HepG2 (cell line): ENCODE data around the gene SFI1. TPM values are rescaled to one million over a fixed set of nuclear protein-coding genes. Genes with fewer than 3 reads are reported as not detected.

Experiments
- FOXA3 ChIP-seq: IDR thresholded peaks from 2 replicates; pipeline ENCODE4 v1.6.1; 2016; ENCODE audit warnings: missing genetic modification reagents, missing compliant biosample characterization
- JUND ChIP-seq: sonication (generic); formaldehyde crosslinking; IDR thresholded peaks from 2 replicates; pipeline ENCODE4 v1.8.0; 2022; ENCODE audit warnings: mild to moderate bottlenecking, missing genetic modification reagents
- NCOR1 ChIP-seq: fragments of 200-600 bp; sonication (generic); IDR thresholded peaks from 2 replicates; pipeline ENCODE4 v1.7.0; 2017; ENCODE audit warnings: antibody characterized with exemption, low read length, borderline replicate concordance
- NFATC3 ChIP-seq: sonication (generic); formaldehyde crosslinking; IDR thresholded peaks from 2 replicates; pipeline ENCODE4 v1.5.1; 2020; ENCODE audit warnings: mild to moderate bottlenecking, missing genetic modification reagents
- ONECUT2 ChIP-seq: sonication (generic); formaldehyde crosslinking; IDR thresholded peaks from 2 replicates; pipeline ENCODE4 v1.4.0; 2020; ENCODE audit warnings: missing genetic modification reagents
- SMARCE1 ChIP-seq: fragments of 450-650 bp; IDR thresholded peaks from 2 replicates; pipeline ENCODE4 v1.6.1; 2017; ENCODE audit warnings: borderline replicate concordance
- SNRNP70 ChIP-seq: fragments of 200-400 bp; formaldehyde crosslinking; IDR thresholded peaks from 2 replicates; pipeline ENCODE4 v1.6.1; 2017; ENCODE audit warnings: mild to moderate bottlenecking, low read depth, low read length, moderate library complexity
- SOX5 ChIP-seq: IDR thresholded peaks from 2 replicates; pipeline ENCODE4 v1.6.1; 2016; ENCODE audit warnings: borderline replicate concordance
- SOX6 ChIP-seq, 2 experiments: fragments of 450-650 bp in 1 of 2; sonication (generic) in 1 of 2; formaldehyde crosslinking in 1 of 2; IDR thresholded peaks; 2 replicates each; pipeline versions ENCODE4 v1.4.0 to v1.6.1; 2017 to 2020; ENCODE audit warnings: antibody characterized with exemption in 1 of 2, mild to moderate bottlenecking in 1 of 2, missing genetic modification reagents in 1 of 2
- UBTF ChIP-seq: sonication (generic); formaldehyde crosslinking; IDR thresholded peaks from 2 replicates; pipeline ENCODE4 v1.4.0; 2020; ENCODE audit warnings: mild to moderate bottlenecking, missing genetic modification reagents
- USF2 ChIP-seq, 2 experiments: sonication (generic) in 1 of 2; formaldehyde crosslinking in 1 of 2; IDR thresholded peaks; 2 replicates each; pipeline versions ENCODE4 v1.5.1 to v1.6.1; 2011 to 2020; ENCODE audit warnings: borderline replicate concordance in 1 of 2, low read depth in 1 of 2, low read length in 1 of 2, mild to moderate bottlenecking in 1 of 2, missing genetic modification reagents in 1 of 2, moderate library complexity in 1 of 2
- WIZ ChIP-seq: sonication (generic); formaldehyde crosslinking; IDR thresholded peaks from 2 replicates; pipeline ENCODE4 v1.5.1; 2020; ENCODE audit warnings: mild to moderate bottlenecking, missing genetic modification reagents
- ZMYM4 ChIP-seq: sonication (generic); formaldehyde crosslinking; IDR thresholded peaks from 2 replicates; pipeline ENCODE4 v1.8.1; 2023; ENCODE audit warnings: mild to moderate bottlenecking, missing genetic modification reagents
- ZNF562 ChIP-seq: sonication (generic); formaldehyde crosslinking; IDR thresholded peaks from 2 replicates; pipeline ENCODE4 v1.8.0; 2022; ENCODE audit warnings: missing genetic modification reagents, borderline replicate concordance
- ZNF678 ChIP-seq: sonication (generic); formaldehyde crosslinking; IDR thresholded peaks from 2 replicates; pipeline ENCODE4 v1.4.0; 2020; ENCODE audit warnings: mild to moderate bottlenecking, missing genetic modification reagents
- ZNF841 ChIP-seq: sonication (generic); formaldehyde crosslinking; IDR thresholded peaks from 2 replicates; pipeline ENCODE4 v1.8.1; 2023; ENCODE audit warnings: missing genetic modification reagents, borderline replicate concordance
- polyA plus RNA-seq, 8 experiments: library from polyadenylated mRNA; depleted of rRNA in 3 of 8; stranded (reverse) in 7 of 8; unstranded in 1 of 8; fragments of >200 nt; fragmentation: Illumina TruSeq in 4 of 8; extraction: Trizol in 4 of 8; gene quantifications; 2 replicates each; pipeline versions ENCODE4 v1.2.1 to v1.2.3, GENCODE V29; 2011 to 2016; ENCODE audit warnings: low read depth in 4 of 8, missing spikeins in 1 of 8, mixed read lengths in 1 of 8; ENCODE audit not compliant: insufficient read depth in 1 of 8
- total RNA-seq, 5 experiments: library from RNA; depleted of rRNA; stranded (reverse); fragments of >200 nt; fragmentation: Illumina TruSeq; extraction: Trizol; gene quantifications; 2 replicates each; pipeline ENCODE4 v1.2.3, GENCODE V29; 2016; ENCODE audit warnings: low read depth in 1 of 5
- TF ChIP-seq, protein P1 (sequence below): sonication (generic); formaldehyde crosslinking; IDR thresholded peaks from 2 replicates; pipeline ENCODE4 v1.4.0; 2020; ENCODE audit warnings: missing genetic modification reagents
- TF ChIP-seq, protein P2 (sequence below): sonication (generic); formaldehyde crosslinking; IDR thresholded peaks from 2 replicates; pipeline ENCODE4 v1.4.0; 2020; ENCODE audit warnings: mild to moderate bottlenecking, missing genetic modification reagents

Gene SFI1
- total and polyA plus RNA-seq, 2 of the 13 experiments (the other 11 are each of a cell fraction or from before 2014, with no cell fraction given) = 20.5 to 40.1 TPM

- TF ChIP-seq, protein P1, sequence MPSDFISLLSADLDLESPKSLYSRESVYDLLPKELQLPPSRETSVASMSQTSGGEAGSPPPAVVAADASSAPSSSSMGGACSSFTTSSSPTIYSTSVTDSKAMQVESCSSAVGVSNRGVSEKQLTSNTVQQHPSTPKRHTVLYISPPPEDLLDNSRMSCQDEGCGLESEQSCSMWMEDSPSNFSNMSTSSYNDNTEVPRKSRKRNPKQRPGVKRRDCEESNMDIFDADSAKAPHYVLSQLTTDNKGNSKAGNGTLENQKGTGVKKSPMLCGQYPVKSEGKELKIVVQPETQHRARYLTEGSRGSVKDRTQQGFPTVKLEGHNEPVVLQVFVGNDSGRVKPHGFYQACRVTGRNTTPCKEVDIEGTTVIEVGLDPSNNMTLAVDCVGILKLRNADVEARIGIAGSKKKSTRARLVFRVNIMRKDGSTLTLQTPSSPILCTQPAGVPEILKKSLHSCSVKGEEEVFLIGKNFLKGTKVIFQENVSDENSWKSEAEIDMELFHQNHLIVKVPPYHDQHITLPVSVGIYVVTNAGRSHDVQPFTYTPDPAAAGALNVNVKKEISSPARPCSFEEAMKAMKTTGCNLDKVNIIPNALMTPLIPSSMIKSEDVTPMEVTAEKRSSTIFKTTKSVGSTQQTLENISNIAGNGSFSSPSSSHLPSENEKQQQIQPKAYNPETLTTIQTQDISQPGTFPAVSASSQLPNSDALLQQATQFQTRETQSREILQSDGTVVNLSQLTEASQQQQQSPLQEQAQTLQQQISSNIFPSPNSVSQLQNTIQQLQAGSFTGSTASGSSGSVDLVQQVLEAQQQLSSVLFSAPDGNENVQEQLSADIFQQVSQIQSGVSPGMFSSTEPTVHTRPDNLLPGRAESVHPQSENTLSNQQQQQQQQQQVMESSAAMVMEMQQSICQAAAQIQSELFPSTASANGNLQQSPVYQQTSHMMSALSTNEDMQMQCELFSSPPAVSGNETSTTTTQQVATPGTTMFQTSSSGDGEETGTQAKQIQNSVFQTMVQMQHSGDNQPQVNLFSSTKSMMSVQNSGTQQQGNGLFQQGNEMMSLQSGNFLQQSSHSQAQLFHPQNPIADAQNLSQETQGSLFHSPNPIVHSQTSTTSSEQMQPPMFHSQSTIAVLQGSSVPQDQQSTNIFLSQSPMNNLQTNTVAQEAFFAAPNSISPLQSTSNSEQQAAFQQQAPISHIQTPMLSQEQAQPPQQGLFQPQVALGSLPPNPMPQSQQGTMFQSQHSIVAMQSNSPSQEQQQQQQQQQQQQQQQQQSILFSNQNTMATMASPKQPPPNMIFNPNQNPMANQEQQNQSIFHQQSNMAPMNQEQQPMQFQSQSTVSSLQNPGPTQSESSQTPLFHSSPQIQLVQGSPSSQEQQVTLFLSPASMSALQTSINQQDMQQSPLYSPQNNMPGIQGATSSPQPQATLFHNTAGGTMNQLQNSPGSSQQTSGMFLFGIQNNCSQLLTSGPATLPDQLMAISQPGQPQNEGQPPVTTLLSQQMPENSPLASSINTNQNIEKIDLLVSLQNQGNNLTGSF (CRISPR knock-in tag) = no peak
- TF ChIP-seq NCOR1 (no peak), WIZ (CRISPR knock-in tag) (no peak), ZMYM4 (CRISPR knock-in tag) (no peak; the same call in none of the 2 replicates), ZNF678 (CRISPR knock-in tag) (no peak; the same call in 1 of the 2 replicates), JUND (CRISPR knock-in tag) (no peak), ONECUT2 (CRISPR knock-in tag) (no peak), SOX6 (IDR thresholded peaks at IDR 0.05) (no peak), SOX6 (CRISPR knock-in tag; IDR thresholded peaks at IDR 0.05) (no peak), FOXA3 (CRISPR knock-in tag) (no peak), USF2 (IDR thresholded peaks at IDR 0.05; ENCODE audit: low read depth, low read length) (no peak), USF2 (CRISPR knock-in tag; IDR thresholded peaks at IDR 0.05; ENCODE audit: borderline replicate concordance) (no peak), ZNF841 (CRISPR knock-in tag) (no peak), UBTF (CRISPR knock-in tag) (peak; percentile 99; the same call in 1 of the 2 replicates), ZNF562 (CRISPR knock-in tag) (no peak), NFATC3 (CRISPR knock-in tag) (no peak), SOX5 (CRISPR knock-in tag) (no peak), SNRNP70 (no peak), SMARCE1 (no peak)
- TF ChIP-seq, protein P2, sequence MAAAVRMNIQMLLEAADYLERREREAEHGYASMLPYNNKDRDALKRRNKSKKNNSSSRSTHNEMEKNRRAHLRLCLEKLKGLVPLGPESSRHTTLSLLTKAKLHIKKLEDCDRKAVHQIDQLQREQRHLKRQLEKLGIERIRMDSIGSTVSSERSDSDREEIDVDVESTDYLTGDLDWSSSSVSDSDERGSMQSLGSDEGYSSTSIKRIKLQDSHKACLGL = no peak; the same call in 1 of the 2 replicates
These were observed 6.5 kb upstream of the SFI1 start, which contains the start of gene EIF4ENIF1 (continued) for GRCh38 chr22:31489632-31490495.
